Liver (tissue), 9 donors: Measurements from ENCODE around the gene CBX6. TPM values are rescaled to one million over a fixed set of nuclear protein-coding genes. Genes with fewer than 3 reads are reported as not detected.

Experiments
- DNase-seq: peaks from one replicate; pipeline ENCODE4 v3.0.0-alpha.2; 2017; ENCODE audit warnings: low spot score
- H3K27ac ChIP-seq, 2 donors: one replicate each; pipeline ENCODE4 v1.7.0; 2013; ENCODE audit warnings: inconsistent platforms in 2 of 2, low read length in 2 of 2, control low read depth in 1 of 2, low read depth in 1 of 2, mild to moderate bottlenecking in 1 of 2
- H3K27me3 ChIP-seq, 4 donors: one replicate each; pipeline versions ENCODE4 v1.6.1 to v1.7.0; 2013; ENCODE audit warnings: low read length in 3 of 4, inconsistent platforms in 1 of 4, mild to moderate bottlenecking in 1 of 4, moderate library complexity in 1 of 4; ENCODE audit not compliant: control insufficient read depth in 4 of 4, insufficient read depth in 4 of 4
- H3K36me3 ChIP-seq, 4 donors: one replicate each; pipeline versions ENCODE4 v1.6.1 to v1.7.0; 2013; ENCODE audit warnings: low read length in 3 of 4, mild to moderate bottlenecking in 3 of 4, low read depth in 1 of 4, moderate library complexity in 1 of 4; ENCODE audit not compliant: control insufficient read depth in 4 of 4, insufficient read depth in 3 of 4
- H3K4me1 ChIP-seq, 4 donors: one replicate each; pipeline versions ENCODE4 v1.6.1 to v1.7.0; 2013; ENCODE audit warnings: low read length in 3 of 4, mild to moderate bottlenecking in 3 of 4, moderate library complexity in 1 of 4; ENCODE audit not compliant: control insufficient read depth in 4 of 4, insufficient read depth in 4 of 4
- H3K4me3 ChIP-seq, 3 donors: one replicate each; pipeline versions ENCODE4 v1.6.1 to v1.7.0; 2013; ENCODE audit warnings: low read length in 3 of 3, control low read depth in 1 of 3, low read depth in 1 of 3, mild to moderate bottlenecking in 1 of 3
- H3K9ac ChIP-seq, 2 donors: one replicate each; pipeline ENCODE4 v1.7.0; 2013; ENCODE audit warnings: low read length in 2 of 2, mild to moderate bottlenecking in 2 of 2, moderate library complexity in 2 of 2, control low read depth in 1 of 2, low read depth in 1 of 2
- H3K9me3 ChIP-seq, 4 donors: one replicate each; pipeline versions ENCODE4 v1.6.1 to v1.7.0; 2013; ENCODE audit warnings: low read length in 3 of 4; ENCODE audit not compliant: control insufficient read depth in 4 of 4
- EGR1 ChIP-seq, 2 donors: IDR thresholded peaks; 2 replicates each; pipeline ENCODE4 v1.6.1; 2016 to 2018; ENCODE audit warnings: antibody characterized with exemption in 2 of 2, low read depth in 2 of 2
- FOXA1 ChIP-seq: IDR thresholded peaks from 2 replicates; pipeline ENCODE4 v1.6.1; 2016; ENCODE audit warnings: antibody characterized with exemption
- FOXA2 ChIP-seq: IDR thresholded peaks from 2 replicates; pipeline ENCODE4 v1.6.1; 2016; ENCODE audit warnings: antibody characterized with exemption
- GABPA ChIP-seq, 2 donors: IDR thresholded peaks in 1 of 2; conservative IDR thresholded peaks in 1 of 2; 2 replicates each; pipeline ENCODE4 v1.6.1; 2016; ENCODE audit warnings: antibody characterized with exemption in 2 of 2, mild to moderate bottlenecking in 1 of 2, moderate library complexity in 1 of 2
- HNF4A ChIP-seq, 2 donors: conservative IDR thresholded peaks; 2 replicates each; pipeline ENCODE4 v1.6.1; 2016; ENCODE audit warnings: antibody characterized with exemption in 2 of 2, mild to moderate bottlenecking in 2 of 2
- HNF4G ChIP-seq: IDR thresholded peaks from 2 replicates; pipeline ENCODE4 v1.6.1; 2016; ENCODE audit warnings: antibody characterized with exemption
- JUND ChIP-seq, 2 donors: IDR thresholded peaks; 2 replicates each; pipeline ENCODE4 v1.6.1; 2016; ENCODE audit warnings: antibody characterized with exemption in 2 of 2
- NR2F2 ChIP-seq: IDR thresholded peaks from 2 replicates; pipeline ENCODE4 v1.6.1; 2016; ENCODE audit warnings: antibody characterized with exemption
- RAD21 ChIP-seq, 2 donors: IDR thresholded peaks; 2 replicates each; pipeline ENCODE4 v1.6.1; 2016; ENCODE audit warnings: antibody characterized with exemption in 2 of 2, mild to moderate bottlenecking in 2 of 2
- RXRA ChIP-seq, 2 donors: IDR thresholded peaks; 2 replicates each; pipeline ENCODE4 v1.6.1; 2017 to 2018; ENCODE audit warnings: antibody characterized with exemption in 2 of 2, mild to moderate bottlenecking in 1 of 2
- SP1 ChIP-seq: IDR thresholded peaks from 2 replicates; pipeline ENCODE4 v1.6.1; 2018; ENCODE audit warnings: antibody characterized with exemption, mild to moderate bottlenecking
- TAF1 ChIP-seq: conservative IDR thresholded peaks from 2 replicates; pipeline ENCODE4 v1.6.1; 2016; ENCODE audit warnings: antibody characterized with exemption, mild to moderate bottlenecking
- YY1 ChIP-seq: IDR thresholded peaks from 2 replicates; pipeline ENCODE4 v1.6.1; 2016; ENCODE audit warnings: antibody characterized with exemption, mild to moderate bottlenecking
- WGBS: extraction: QIAGEN DNeasy Blood & Tissue Kit; methylation state at CpG from one replicate; pipeline ENCODE4 v1.1.7; 2013; 5-methylcytosine and 5-hydroxymethylcytosine counted together
- polyA plus RNA-seq, 2 donors: library from polyadenylated mRNA; stranded (reverse) in 1 of 2; unstranded in 1 of 2; fragments of 200-250 nt in 1 of 2; fragments of >200 nt in 1 of 2; fragmentation: Nextera tagmentation in 1 of 2; extraction: Ambion mirVana in 1 of 2; gene quantifications; one replicate each; pipeline versions ENCODE4 v1.2.1 to v1.2.3, GENCODE V29; 2013 to 2015
- total RNA-seq, 2 donors: library from RNA; depleted of rRNA; stranded (reverse); fragments of >200 nt; gene quantifications; one replicate each; pipeline ENCODE4 v1.2.3, GENCODE V29; 2014
- TF ChIP-seq, protein P1 (sequence below): IDR thresholded peaks from 2 replicates; pipeline ENCODE4 v1.6.1; 2016; ENCODE audit warnings: antibody characterized with exemption
- TF ChIP-seq, protein P2 (sequence below): fragments of 150-350 bp; IDR thresholded peaks from 2 replicates; pipeline ENCODE4 v1.5.1; 2017; ENCODE audit warnings: improper control_type of control experiment, low read depth, low read length; ENCODE audit not compliant: missing input control
- TF ChIP-seq, protein P3 (sequence below): IDR thresholded peaks from 2 replicates; pipeline ENCODE4 v1.6.1; 2016; ENCODE audit warnings: antibody characterized with exemption
- TF ChIP-seq, protein P4 (sequence below): IDR thresholded peaks from 2 replicates; pipeline ENCODE4 v1.6.1; 2016; ENCODE audit warnings: antibody characterized with exemption
- donor health status: healthy.
- donor health status: healthy.
- donor health status: healthy.
- donor health status: healthy.
- donor health status: healthy.

Gene CBX6
- total and polyA plus RNA-seq, 4 donors: 7.3 to 11.0 (median 10.2) TPM

DNA sequence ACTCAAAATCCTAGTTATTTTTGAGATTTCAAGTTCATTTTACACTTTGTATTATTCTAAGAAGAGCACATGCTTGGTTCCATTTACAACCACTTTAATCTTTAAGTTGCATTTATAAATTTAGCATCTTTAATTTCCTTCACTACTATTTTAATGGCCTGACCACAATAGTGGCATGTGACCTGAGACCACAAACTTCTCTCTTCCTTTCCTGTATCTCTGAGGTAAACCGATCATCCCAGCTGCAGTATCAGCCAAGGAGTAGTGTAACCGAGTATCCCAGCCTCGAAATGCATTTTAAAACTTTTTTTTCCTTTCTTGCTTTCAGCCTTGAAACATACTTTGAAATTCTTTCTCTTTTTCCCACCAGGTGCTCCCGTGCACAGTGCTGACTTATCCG lies 28.7 kb upstream of the CBX6 start:
- Histone ChIP-seq H3K4me3 (no peak overlapping the region), H3K9me3 (no peaks in the 10 kb centered on the region), H3K27ac (no peak overlapping the region), H3K36me3 (no peaks in the 10 kb centered on the region), H3K27me3 (peaks cover 0 to 5% (median 0%) of the 10 kb centered on the region in 4 donors), H3K9ac (no peak overlapping the region), H3K4me1 (no peaks in the 10 kb centered on the region)
- TF ChIP-seq SP1 (no peak), NR2F2 (no peak), JUND (IDR thresholded peaks at IDR 0.05) (no peak), YY1 (no peak), RXRA (IDR thresholded peaks at IDR 0.05) (no peak), EGR1 (IDR thresholded peaks at IDR 0.05; ENCODE audit: low read depth in 2 of 2) (no peak), RAD21 (IDR thresholded peaks at IDR 0.05) (no peak), FOXA1 (no peak), FOXA2 (no peak), HNF4A (conservative IDR thresholded peaks at IDR 0.05) (no peak), GABPA (IDR thresholded peaks at IDR 0.05 in 1 of 2, conservative IDR thresholded peaks at IDR 0.05 in 1 of 2) (no peak), TAF1 (no peak), HNF4G (no peak)
- TF ChIP-seq, protein P1, sequence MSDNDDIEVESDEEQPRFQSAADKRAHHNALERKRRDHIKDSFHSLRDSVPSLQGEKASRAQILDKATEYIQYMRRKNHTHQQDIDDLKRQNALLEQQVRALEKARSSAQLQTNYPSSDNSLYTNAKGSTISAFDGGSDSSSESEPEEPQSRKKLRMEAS: no peak
- TF ChIP-seq, protein P2, sequence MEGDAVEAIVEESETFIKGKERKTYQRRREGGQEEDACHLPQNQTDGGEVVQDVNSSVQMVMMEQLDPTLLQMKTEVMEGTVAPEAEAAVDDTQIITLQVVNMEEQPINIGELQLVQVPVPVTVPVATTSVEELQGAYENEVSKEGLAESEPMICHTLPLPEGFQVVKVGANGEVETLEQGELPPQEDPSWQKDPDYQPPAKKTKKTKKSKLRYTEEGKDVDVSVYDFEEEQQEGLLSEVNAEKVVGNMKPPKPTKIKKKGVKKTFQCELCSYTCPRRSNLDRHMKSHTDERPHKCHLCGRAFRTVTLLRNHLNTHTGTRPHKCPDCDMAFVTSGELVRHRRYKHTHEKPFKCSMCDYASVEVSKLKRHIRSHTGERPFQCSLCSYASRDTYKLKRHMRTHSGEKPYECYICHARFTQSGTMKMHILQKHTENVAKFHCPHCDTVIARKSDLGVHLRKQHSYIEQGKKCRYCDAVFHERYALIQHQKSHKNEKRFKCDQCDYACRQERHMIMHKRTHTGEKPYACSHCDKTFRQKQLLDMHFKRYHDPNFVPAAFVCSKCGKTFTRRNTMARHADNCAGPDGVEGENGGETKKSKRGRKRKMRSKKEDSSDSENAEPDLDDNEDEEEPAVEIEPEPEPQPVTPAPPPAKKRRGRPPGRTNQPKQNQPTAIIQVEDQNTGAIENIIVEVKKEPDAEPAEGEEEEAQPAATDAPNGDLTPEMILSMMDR: no peak
- TF ChIP-seq, protein P3, sequence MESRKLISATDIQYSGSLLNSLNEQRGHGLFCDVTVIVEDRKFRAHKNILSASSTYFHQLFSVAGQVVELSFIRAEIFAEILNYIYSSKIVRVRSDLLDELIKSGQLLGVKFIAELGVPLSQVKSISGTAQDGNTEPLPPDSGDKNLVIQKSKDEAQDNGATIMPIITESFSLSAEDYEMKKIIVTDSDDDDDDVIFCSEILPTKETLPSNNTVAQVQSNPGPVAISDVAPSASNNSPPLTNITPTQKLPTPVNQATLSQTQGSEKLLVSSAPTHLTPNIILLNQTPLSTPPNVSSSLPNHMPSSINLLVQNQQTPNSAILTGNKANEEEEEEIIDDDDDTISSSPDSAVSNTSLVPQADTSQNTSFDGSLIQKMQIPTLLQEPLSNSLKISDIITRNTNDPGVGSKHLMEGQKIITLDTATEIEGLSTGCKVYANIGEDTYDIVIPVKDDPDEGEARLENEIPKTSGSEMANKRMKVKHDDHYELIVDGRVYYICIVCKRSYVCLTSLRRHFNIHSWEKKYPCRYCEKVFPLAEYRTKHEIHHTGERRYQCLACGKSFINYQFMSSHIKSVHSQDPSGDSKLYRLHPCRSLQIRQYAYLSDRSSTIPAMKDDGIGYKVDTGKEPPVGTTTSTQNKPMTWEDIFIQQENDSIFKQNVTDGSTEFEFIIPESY: no peak
- TF ChIP-seq, protein P4, sequence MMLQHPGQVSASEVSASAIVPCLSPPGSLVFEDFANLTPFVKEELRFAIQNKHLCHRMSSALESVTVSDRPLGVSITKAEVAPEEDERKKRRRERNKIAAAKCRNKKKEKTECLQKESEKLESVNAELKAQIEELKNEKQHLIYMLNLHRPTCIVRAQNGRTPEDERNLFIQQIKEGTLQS: no peak
- no peak for DNase-seq
- WGBS: 64% methylated on average over 5 of the region's 5 CpGs

GRCh38 chr22:38891256-38891655 lies 19.2 kb upstream of the CBX6 start:
- Histone ChIP-seq H3K4me3 (no peak overlapping the region), H3K9me3 (no peaks in the 10 kb centered on the region), H3K27me3 (peaks cover 0 to 2% (median 0%) of the 10 kb centered on the region in 4 donors), H3K4me1 (no peaks in the 10 kb centered on the region), H3K27ac (no peak overlapping the region), H3K9ac (no peak overlapping the region), H3K36me3 (no peaks in the 10 kb centered on the region)
- no peak for TF ChIP-seq GABPA (IDR thresholded peaks at IDR 0.05 in 1 of 2, conservative IDR thresholded peaks at IDR 0.05 in 1 of 2)
- no peak for TF ChIP-seq RAD21 (IDR thresholded peaks at IDR 0.05)
- TF ChIP-seq, protein P1: no peak
- TF ChIP-seq TAF1: no peak
- TF ChIP-seq EGR1 (IDR thresholded peaks at IDR 0.05; ENCODE audit: low read depth in 2 of 2): no peak
- TF ChIP-seq HNF4A (conservative IDR thresholded peaks at IDR 0.05): no peak
- no peak for TF ChIP-seq NR2F2
- 66% methylated on average over 9 of the region's 9 CpGs for WGBS
- DNase-seq: no peak
